Amniotic stem cell (primary cell): ENCODE data around the gene ZBTB7B.

ENCODE experiments used
- DNase-seq: peaks from one replicate; lab custom pipeline; 2025; lab: John Stamatoyannopoulos, UW

Gene ZBTB7B

DNA sequence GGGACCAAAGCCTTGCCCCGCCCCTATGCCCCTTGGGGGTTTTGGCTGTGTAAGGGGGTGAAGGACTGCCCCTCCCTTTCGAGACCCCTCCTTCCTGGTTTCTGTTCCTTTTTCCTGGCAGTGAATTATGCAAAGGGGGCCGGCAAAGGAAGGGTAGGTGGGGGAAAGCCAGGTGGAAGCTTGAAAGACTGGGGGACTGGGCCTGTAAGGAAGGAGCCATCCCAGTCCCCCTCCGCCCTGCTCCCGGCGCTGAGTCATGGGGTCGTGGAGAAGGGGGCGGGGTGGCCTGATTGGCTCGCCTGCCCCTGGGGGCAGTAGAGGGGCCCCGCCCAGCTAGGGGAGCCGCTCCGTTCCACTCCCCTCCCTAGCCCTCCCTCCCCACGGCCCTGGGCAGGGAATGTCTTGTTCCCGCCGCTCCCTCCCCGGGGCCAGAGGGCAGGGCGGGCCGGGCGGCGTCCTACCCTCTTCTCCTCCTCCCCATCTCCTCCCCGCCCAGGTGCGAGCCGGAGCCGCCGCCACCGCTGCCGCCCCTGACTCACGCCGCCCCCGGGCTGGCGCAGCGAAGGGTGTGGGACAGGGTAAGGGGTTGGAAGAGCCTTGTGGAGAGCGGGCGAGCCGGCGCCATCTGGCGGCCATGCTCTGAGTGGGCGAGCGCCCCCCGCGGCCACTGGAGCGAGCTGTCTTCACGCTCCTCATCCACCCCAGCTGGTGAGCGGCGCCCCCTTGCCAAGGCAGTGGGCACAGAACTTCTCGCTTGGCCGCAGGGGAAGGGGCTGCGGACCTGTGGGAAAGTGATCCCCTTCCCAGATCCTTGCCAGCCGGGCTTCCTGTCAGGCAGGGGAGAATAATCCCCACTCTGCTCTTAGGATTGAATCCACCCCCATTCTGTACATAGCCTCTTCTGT is 14.7 kb downstream of the ZBTB7B start:
- peak; percentile 73 for DNase-seq

DNA sequence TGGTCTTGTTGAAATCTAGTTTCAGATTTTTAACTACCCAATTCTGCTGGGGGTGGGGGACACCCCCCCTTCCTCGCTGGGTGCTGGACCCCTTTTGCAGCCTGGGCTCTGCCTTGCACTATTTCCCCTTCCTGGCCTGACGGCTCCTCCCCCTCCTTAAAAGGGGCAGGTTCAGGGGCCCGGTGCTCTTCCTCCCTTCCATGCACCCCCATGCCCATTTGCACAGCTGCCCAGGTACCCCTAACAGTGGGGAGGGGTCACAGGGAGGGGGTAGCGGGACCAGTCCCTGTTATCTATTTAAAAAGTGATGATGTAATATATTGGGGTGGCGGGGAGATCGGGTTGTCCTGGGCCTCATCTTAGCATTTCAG is 15.3 kb downstream of the ZBTB7B start:
- DNase-seq: no peak

DNA sequence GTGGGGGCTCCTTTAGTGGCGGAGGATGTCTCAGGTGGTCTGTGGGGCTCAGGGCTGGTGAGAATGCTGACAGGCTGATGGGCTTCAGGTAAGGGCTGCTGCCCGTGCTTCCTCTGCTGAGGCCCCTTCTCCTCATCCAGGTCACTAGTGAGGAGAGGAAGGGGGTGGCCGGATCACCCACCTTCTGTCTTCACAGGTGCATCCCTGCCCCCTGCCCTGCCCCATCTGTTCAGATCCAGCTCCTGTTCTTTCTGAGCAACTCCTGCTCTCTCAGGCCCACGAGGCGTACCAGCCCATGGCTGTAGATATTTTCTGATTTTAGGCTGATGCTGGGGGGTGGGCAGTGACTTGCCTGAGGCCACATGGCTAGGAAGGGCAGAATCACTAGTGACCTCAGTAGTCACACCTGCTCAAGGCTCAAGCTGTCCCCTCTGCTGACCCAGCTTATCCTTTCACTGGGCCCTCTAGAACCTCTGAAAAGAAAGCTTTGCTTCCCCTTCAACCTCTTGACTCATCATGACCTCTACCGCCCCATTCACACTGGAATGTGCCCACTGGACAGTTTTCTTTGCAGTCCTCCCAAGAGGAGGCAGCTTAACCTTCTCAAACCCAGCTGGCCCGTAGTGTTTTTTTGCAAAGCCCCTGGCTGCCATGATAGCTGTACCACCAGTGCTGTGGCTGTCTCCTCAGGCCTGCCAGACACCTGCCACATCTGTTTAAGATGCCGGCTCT is 16.2 kb downstream of the ZBTB7B start:
- DNase-seq: no peak

DNA sequence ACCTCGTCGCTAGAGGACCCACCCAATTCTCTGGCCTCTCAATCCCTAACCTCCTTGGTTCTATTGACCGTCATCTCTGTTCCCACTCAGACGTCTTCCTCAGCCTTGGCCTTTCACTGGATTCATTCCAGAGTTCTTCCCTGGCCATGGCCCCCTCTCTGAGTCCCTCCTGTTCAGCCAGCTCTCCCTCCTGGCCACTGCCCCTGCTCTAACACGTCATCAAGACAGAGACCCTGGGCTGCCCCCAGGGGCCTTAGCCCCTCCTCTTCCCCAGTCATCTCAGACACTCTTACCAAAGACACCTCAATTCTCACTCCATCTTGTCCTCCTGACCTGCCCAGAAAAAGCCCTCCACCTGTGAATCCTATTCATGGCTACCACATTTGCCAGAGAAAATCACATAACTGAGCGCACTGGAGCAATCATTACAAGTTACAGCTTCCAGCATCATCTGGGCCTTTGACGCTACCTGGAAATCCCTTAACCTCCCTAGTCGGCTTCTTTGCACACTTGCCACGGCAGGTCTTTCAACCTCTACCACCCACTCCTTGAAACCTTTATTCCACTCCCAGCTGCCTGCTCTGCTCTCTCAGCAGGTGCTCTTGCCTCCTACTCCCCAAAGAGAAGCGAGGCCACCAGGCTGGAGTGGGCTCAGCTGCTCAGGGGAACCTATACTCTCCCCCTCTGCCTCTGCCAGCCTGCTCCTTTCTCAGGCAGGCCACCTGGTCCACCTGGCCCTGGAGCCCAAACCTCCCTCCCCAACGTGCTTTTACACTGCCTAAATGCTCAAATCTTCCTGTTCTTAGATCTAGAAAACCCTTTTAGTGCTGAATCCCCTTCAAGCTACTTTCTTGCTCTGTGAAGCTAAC is 17.0 kb downstream of the ZBTB7B start:
- DNase-seq: no peak

DNA sequence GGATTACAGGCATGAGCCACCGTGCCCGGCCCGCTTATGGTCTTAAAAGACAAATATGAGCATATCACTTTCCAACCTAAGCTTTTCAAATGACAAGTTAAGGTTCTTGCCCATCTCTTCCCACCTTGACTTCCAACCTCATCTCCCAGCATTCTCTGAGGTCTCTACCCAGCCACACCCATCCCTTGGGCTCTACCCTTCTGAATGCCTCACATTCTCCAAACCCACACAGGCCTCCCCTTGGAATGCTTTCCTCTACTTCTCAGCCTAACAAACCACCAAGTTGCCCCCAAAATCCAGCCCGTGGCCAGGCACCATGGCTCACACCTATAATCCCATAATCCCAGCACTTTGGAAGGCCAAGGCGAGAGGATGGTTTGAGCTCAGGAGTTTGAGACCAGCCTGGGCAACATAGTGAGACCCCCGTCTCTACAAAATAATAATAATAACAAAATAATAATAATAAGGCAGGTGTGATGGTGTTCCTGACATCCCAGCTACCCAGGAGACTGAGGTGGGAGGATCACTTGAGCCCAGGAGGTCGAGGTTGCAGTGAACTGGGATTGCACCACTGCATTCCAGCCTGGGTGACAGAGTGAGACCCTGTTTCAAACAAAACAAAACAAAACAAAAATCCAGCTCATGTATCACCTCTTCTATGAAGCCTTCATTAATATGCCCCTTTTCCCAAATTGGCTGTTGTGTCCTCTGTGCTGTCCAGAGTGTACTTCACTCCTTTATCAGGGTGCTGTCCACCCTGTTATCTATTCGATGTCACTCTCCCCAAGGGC is 19.7 kb downstream of the ZBTB7B start:
- DNase-seq: no peak

DNA sequence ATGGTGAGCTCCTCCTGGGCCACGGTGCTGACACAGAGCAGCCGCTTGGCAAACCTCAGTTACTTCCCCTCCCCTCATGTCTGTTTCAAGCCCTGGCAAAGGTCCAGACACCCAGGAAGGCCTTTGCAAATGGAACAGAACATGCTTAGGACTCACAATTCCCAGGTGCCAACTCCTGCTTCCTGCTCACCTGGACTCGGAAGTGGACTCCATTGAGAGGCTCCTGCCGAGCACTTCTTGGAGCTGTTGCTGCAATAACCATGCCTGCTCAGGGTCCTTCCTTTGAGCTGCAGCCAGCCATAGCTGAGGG is 20.3 kb downstream of the ZBTB7B start:
- no peak for DNase-seq

DNA sequence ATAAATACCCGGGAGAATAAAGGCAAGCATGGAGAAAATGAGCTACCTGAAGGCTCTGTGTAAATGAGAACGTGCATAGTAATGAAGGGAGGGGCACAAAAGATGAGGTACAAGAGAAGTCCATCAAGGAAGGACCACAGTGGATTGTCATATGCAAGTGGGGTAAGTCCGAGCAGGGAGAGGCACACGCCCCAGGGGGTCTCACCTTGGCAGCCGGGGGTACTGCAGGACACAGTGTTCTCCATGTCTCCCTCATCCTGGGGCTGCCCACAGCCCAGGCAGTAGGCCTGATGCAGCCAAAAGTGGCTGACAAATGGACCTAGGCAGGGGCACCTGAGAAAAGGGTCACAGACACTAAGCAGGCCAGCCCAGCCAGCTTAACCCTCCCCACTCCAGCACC is 21.0 kb downstream of the ZBTB7B start:
- no peak for DNase-seq

DNA sequence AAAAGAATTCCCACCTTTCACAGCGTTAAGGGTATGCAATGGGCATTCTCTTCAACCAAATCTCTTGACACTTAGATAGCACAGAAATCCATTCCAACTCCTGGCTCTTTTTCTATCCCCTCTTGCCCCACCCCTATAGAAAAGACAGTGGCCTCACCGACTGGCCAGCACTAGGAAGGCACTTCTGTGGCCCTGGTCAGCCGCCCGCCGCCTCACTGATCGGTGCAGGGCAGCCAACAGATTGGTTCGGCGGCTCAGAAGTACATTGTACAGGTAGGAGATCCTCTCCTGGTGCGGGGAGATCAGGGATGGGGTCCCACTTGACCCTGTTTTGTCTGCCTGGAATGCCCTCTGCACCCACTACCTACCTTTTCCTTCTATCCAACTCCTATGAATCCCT is 21.7 kb downstream of the ZBTB7B start:
- no peak for DNase-seq

DNA sequence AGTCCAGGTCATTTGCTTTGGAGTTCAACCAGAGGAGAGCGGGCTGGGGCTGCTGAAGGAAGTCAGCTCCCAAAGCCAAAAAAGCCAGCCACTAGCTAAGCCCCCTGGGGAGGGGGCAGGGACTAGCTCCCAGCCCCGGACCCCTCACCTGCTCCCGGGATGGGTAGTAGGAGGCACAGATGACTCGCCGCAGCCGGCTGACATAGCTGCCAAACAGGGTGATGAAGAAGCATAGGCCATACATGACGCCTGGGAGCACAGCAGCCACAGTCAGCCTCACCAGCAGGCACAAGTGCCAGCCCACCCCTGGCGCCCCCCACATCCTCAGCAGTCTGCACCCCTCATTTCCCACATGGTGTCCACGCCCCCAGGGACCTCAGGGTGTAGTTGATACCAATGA is 23.6 kb downstream of the ZBTB7B start:
- no peak for DNase-seq

DNA sequence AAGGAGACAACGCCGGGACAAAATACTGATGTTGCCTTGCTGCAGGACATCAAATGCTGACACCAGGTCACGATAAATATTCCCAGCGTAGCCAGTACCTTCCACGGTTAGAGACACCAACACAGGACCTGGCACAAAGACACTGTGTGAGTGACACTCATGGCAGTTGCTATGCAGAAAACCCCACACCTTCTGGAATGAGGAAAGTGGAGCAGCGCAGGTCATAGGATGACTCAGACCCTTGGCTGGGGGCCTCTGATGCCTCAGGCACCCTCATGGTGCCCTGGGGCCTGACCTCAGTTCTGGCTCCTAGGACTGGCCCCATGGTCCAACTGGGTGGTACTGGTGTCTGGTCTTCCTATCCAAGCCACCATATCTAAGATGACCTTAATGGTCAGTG is 24.0 kb downstream of the ZBTB7B start:
- no peak for DNase-seq

DNA sequence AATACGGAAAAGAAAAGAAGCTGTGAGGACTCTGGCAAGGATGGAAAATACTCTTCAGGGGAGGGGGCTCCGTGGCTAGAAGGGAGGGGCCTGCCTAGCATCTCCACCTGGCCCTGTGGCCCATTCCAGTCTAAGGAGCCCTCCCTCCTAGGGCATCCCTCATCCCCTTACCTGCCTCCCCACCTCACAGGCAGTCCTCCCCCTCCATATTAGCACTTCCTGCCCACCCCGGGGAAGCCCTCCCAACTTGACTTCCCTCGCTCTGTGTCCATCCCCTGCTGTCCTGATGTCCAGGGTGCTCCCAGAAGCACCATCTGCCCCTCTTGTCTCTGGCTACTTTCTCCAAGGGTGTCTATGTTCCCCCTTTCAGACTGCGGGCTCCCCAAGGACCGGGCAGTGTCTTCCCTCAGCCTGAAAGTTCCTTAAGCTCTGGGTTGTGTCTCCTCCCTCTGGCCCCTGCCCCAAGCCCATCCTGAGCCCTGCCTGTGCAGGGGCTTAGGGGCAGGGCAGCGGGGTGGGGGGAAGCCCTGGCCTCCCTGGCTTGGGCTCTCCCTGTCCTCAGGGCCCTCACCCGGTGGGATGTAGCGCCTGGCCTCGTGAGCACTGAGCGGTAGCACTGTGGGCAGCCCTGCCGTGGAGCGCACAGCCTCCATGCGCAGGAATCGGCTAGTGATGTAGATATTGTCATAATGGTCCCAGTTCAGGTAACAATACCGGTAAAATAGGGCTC is 27.1 kb downstream of the ZBTB7B start:
- DNase-seq: no peak

DNA sequence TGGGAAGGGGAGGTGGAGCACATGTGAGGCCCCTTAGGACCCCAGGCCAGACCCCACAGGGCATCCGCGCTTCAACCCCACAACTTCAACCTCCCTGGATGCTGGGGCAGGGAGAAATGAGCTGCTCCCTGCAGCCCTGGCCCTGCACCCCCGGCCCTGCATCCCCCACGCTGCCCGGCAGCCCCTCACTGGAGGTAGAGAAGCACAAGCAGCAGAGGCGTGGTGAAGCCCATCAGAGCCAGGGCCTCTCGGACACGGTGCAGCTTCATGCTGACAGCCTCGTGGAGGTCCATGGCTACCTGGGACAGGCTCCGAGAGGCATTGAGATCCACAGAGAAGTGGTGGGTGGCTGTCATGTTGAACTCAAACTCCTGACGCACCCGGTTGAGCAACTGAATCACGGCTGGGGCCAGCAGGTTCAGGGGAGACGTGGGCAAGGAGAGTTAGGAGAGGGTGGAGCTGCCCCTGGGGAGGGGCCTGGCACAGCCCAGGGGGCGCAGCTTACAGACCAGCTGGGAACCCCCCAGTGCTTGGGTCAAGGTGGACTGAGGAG is 27.7 kb downstream of the ZBTB7B start:
- no peak for DNase-seq

DNA sequence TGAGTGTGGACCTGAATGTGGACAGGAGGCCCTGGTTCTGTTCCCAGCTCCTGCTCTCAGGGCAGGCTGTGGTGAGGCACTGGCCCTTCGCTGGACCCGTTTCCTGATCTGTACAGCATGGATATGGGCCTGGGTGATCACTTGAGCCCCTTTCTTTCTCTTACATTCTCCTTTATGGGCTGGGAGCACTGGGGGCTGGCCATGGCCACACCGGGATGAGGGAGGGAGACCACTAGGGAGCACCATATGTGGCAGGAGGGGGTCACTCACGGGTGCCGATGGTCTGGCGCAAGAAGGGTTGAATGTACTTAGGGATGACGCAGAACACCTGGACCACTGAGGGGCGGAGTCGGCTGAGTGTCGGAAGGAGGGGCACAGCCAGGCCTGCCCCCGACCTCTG is 28.3 kb downstream of the ZBTB7B start:
- no peak for DNase-seq

DNA sequence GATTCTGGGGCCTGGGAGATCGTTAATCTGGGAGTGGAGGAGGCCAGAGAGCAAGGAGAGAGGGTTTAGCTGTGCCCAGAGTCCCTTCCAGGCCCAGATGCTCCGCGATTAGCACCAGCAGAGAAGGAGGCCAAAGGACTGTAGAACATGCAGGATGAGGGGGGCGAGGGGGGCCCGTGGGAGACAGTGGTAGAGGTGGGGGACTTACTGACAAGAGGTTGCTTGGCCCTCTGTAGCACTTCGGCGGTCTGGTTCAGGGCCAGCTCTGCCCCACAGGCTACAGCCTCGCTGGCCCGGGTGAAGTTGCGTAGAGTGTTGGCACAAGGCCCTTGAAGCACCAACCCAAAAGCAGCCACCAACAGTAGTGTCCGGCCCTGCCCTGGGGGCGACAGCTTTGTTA is 30.3 kb downstream of the ZBTB7B start:
- DNase-seq: no peak

DNA sequence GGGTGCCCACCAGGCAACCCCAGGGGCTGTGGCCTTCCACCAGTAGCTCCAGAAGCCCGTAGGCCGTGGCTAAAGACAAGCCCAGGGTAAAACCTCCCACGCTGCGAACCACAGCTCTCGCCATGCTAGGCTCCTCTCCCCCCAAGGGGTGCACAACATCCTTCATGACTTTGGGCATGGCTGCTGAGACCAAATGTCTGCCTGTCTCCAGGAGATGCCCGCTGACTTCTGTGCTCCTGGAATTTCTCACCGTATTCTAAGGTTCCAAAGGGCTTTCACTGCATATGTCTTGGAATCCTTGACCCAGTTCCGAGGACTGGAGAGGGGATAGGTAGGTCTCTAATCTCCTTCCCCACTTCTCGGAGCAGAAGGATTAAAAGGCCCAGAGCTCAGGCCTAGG is 30.9 kb downstream of the ZBTB7B start, which contains the start of the genes DCST1 and DCST2:
TSS of gene DCST1 (plus strand) at position 301 of the 400 bp plus-strand sequence. CDS start 213 bp downstream, outside the sequence.
TSS of gene DCST2 (minus strand) at position 258 of the 400 bp plus-strand sequence. CDS start at position 178, 80 bp downstream.
- DNase-seq: no peak

DNA sequence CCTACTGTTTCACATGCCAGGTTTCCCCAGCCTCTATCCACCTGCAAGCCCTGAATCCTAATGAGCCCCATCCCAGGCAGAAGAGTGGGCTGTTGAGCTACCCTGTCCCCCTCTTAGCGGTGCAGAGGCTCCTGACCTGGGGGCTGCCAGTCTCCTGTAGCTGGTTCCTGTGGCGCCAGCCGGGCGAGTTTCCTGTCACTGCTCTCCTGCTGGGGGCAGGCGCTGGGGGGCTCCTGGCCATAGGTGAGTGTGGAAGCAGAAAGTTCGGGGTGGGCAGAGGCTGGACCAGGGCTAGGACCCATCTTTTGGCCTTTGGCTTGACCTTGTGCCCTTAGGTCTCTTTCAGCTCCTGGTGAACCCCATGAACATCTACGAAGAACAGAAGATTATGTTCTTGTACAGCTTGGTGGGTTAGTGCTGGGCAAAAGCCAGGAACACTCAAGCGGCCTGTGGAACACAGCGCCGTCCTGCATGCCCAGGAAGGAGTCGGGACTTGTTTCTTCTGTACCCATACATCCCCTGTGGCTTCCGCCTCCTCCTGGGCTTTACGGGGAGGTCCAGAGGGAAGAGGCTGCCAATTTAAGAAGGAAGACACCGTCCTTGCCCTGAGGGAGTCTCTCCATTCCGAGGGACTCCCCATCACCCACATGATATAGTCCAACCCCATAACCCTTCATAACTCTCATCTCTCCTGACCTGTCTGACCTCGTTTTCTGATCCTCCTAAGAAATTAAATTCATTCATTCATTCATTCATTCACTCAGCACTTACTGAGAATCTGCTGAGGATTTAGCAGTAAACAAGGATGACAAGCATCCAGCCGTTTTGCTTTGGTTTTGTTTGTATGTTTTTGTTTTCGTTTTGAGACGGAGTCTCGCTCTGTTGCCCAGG is 32.0 kb downstream of the ZBTB7B start:
- no peak for DNase-seq

DNA sequence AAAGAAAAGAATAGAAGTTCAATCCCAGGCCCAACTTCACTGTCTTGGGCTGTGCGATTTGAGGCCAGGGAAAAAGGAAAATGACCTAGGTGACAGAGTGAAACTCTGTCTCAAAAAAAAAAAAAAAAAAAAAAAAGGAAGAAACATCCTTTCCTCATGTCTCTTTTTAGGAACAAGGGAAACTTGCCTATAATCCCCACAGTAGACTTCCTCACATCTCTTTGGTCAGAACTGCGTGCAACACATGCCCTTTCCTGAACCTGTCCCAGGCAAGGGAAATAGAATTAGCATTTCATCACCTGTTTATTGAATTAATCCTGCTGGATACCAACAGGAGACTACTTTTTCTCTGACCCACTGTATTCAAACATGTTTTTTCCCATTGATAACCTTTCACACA is 33.3 kb downstream of the ZBTB7B start:
- DNase-seq: no peak

DNA sequence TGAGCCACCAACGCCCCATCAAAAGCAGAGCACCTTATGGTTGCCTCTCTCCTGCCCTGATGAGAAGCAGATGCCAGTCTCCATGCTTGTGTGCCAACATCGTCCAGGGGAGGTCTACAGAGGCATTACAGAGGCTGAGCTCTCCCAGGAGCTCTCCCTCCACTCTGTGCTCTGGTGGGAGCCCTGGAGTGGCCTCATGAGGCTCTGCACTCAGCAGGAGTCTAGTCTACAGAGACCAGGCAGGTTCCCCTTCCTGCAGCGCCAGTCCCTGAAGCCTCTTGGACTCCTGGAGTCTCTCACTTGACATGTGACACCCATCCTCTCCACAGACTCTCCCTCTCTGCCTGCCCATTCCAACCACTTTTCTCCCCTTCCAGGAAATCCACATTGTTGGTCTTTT is 34.4 kb downstream of the ZBTB7B start:
- no peak for DNase-seq

DNA sequence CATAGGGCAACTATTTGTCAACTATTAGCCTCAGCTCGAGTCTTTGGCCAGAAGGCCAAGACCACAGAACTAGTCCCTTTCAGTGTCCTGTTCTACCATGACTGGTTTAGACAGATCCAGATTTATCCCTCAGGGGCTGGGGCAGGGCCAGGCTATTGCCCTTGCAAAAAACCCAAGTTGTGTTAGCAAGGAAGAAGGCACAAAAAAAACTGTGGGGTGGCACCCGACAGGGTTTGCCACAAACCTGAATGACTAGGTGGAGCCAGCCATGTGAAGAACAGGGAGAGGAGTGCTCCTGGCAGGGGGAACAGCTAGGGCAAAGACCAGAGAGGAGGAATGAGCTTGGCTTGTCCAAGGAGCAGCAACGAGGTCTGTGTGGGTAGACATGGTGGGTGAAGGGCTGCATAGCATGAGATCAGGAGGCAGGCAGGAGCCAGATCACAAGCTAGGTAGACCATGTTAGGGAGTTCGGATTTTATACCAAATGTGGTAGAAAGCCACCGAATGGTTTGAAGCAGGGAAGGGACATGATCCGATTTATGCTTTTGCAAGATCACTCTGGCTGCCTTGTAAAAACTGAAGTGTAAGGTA is 35.3 kb downstream of the ZBTB7B start:
- DNase-seq: no peak
